Choroid plexus epithelial cell (primary cell): ENCODE results near the gene DNAH2.

Source experiments
- DNase-seq: peaks from one replicate; pipeline ENCODE4 v3.0.0-alpha.2; 2010; ENCODE audit warnings: low read depth
- H3K4me3 ChIP-seq: 2 replicates; pipeline ENCODE4 v1.5.1; 2011; ENCODE audit warnings: low read depth, mild to moderate bottlenecking, control low read depth, low read length, moderate library complexity
- CTCF ChIP-seq: conservative IDR thresholded peaks from 2 replicates; pipeline ENCODE4 v1.5.1; 2011; ENCODE audit warnings: low read depth, mild to moderate bottlenecking, control low read depth, inconsistent platforms, low read length, moderate library complexity

The DNAH2 gene

DNA sequence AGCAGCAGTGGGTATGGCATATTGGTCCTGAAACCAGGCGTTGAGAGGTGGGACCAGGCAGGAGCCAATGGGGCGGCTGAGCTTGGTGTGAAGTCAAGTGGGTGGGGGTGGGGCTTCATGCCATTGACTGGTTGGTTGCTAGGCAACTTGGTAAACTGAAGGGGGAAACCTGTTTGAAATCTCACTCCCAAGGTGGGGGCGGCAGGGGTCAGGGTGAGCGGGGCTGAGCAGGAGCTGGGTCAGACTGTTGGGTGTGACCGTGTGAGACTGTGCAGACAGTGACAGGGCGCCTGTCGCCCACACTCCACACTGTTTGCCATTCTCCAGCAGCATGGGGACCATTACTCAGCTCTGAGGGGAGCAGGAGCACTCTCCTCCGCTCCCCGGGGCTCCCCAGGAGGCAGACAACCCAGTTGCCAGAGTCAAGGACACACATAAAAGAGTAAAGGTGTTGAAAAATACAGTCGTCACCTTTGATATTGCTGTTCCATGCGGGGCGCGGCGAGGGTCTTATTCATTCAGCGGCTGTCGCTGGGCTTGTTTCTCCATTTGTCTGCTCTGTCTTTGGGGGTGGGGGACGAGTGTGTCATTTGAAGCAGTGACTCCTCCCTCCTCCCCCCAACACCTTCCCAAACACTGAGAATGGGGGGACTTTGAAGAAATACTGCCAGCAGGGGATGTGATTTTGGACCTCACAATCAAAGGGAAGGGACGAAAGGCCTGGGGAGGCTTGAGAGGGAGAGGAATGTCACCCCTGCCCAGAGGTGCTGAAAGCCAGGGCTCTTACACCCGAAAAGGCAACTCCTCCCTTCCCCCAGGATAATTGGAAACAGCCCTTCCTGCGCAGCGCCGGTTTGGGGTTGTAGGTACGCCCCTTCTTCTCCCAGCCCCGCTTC lies 13.7 kb upstream of the DNAH2 start:
- peak; percentile 72 for DNase-seq
- no peak for TF ChIP-seq CTCF
- H3K4me3 ChIP-seq = no peak overlapping the region

DNA sequence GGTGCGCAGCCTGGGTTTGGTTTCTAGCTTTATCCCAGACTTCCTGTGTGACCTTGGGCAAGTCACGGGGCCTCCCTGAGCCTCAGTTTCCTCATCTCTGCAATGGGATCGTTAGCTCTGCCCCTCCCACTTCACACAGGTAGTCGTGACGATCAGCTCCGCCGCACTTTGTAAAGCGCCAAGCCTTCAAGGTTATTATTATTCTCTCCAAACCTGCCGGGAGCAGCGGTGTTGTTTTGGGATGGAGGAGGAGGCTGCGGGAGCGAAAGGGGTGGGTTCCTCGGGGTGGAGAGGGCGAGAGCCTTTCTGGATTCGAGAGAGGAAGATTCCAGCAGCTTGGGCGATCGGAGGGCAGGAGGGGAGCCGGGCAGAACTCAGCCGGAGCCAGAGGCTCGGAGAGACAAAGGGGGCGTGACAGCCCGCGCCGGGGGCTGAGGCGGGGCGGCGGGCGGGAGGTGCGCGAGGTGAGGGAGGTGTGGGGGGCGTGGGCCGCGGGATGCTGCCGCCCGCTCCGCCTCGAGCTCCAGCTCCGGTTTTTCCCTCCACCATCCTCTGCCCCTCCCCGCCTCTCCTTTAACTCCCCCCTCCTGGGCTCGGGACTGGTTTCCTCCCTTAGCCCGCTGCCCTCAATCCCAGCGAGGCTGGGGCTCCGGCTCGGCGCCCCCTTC lies 12.8 kb upstream of the DNAH2 start, which contains the start of gene EFNB3:
EFNB3 (plus strand) TSS at position 602 of the 668 bp plus-strand sequence. CDS start 397 bp downstream, outside the sequence.
- no peak for TF ChIP-seq CTCF
- peak; percentile 9 for DNase-seq
- peak within 1 kb of the TSS; percentile 36 for H3K4me3 ChIP-seq

DNA sequence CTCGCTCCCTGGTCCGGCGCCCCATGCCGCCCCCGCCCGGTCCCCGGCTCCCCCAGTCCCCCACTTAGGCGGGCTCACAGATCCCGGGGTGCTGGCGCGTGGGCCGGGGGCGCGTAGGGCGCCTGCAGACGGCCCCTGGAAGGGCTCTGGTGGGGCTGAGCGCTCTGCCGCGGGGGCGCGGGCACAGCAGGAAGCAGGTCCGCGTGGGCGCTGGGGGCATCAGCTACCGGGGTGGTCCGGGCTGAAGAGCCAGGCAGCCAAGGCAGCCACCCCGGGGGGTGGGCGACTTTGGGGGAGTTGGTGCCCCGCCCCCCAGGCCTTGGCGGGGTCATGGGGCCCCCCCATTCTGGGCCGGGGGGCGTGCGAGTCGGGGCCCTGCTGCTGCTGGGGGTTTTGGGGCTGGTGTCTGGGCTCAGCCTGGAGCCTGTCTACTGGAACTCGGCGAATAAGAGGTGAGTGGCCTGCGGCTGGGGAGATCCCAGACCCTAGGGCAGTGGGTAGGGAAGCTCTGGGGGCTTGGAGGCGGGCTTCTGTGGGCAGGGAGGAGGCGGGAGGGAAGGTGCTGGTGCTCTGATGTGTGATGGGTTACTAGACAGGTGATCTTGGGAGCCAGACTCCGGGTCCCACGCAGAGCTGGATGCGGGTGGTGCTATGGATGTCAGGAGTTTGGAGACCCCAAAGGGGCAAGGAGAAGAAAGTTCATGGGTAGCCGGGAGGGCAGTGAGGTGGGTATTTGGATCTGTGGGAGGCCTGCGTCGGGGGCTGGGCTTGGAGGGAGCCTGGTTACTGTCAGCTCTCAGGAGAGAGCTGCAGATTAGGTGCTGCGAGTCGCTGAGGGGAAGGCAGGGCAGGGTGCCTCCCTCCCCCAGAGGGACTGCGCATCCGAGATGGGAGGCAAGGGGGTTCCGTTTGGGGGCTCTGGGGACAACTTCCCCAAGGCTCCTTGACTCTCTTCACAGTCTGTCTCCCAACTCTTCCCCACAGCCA lies 12.0 kb upstream of the DNAH2 start:
- no peak for DNase-seq
- no peak for TF ChIP-seq CTCF
- peak overlapping the region; percentile 36 for H3K4me3 ChIP-seq

DNA sequence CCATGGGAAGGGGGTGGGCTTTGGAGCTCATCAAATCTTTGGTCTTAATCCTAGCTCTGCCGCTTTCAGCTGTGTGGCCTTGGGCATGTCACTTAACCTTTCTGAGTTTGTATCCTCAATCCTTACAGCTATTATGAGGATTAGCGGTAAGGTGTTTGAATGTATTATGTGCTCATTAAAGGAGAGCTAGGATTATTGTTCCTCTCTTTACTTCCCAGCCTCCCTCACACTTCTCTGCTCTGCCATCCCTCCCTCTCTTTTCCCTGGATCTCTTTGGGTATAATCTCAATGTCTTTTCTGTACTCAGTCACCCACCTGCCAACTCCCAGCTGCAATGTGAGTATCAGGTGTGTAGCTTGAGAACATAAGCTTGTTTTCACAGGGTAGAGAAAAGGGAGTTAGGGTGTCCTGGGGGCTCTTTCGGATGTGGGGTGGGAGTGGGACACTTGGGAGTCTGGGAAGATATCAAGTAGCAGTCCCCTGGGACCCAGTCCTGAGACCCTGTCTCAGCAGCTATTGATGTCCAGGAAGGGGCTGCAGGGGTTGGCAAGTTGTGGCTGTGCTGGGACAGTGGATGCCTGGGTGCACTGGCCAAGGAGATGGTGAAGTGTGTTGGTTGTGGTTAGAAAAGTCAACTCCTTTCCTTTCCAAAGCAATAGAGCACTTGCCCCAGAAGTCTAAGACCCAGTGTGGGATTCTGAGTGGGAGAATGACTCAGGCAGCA lies 10.8 kb upstream of the DNAH2 start:
- no peak for DNase-seq
- H3K4me3 ChIP-seq = no peak overlapping the region
- TF ChIP-seq CTCF = no peak

DNA sequence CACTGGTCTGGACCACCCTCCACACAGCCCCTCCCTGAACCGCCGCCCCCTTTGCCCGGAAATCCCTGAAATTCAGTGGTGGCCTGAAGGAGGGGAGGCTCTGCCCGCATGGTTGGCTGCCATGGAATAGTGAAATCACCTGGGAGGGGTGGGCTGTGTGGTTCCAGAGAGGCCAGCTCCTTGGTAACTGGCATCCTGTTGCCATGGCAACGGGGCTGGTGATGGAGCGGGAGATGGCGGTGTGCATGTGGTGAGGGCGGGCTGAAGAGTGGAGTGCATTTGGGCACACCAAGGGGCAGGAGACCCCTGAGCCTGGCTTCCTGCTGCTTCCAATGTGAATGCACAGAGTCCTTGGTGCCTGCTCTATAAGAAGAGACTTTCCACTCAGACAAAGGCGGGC lies 10.1 kb upstream of the DNAH2 start:
- no peak overlapping the region for H3K4me3 ChIP-seq
- DNase-seq = no peak
- TF ChIP-seq CTCF = no peak
